ENCODE results near the gene NTM.
"Not testable (repeated sequence)": the region's sequence is repeated elsewhere in the genome, so short reads cannot be mapped to it uniquely, and the experiment has no call there.

The NTM gene

GRCh38 chr11:131674051-131674755 is 303.8 kb downstream of the NTM start:
- TF ChIP-seq, protein P1, sequence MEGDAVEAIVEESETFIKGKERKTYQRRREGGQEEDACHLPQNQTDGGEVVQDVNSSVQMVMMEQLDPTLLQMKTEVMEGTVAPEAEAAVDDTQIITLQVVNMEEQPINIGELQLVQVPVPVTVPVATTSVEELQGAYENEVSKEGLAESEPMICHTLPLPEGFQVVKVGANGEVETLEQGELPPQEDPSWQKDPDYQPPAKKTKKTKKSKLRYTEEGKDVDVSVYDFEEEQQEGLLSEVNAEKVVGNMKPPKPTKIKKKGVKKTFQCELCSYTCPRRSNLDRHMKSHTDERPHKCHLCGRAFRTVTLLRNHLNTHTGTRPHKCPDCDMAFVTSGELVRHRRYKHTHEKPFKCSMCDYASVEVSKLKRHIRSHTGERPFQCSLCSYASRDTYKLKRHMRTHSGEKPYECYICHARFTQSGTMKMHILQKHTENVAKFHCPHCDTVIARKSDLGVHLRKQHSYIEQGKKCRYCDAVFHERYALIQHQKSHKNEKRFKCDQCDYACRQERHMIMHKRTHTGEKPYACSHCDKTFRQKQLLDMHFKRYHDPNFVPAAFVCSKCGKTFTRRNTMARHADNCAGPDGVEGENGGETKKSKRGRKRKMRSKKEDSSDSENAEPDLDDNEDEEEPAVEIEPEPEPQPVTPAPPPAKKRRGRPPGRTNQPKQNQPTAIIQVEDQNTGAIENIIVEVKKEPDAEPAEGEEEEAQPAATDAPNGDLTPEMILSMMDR (conservative IDR thresholded peaks at IDR 0.05; ENCODE audit: low read length): peak; percentile 99
- peak; percentile 88 for DNase-seq (ENCODE audit: low read depth)
- no peak overlapping the region for H3K4me3 ChIP-seq (ENCODE audit: low read length)

DNA sequence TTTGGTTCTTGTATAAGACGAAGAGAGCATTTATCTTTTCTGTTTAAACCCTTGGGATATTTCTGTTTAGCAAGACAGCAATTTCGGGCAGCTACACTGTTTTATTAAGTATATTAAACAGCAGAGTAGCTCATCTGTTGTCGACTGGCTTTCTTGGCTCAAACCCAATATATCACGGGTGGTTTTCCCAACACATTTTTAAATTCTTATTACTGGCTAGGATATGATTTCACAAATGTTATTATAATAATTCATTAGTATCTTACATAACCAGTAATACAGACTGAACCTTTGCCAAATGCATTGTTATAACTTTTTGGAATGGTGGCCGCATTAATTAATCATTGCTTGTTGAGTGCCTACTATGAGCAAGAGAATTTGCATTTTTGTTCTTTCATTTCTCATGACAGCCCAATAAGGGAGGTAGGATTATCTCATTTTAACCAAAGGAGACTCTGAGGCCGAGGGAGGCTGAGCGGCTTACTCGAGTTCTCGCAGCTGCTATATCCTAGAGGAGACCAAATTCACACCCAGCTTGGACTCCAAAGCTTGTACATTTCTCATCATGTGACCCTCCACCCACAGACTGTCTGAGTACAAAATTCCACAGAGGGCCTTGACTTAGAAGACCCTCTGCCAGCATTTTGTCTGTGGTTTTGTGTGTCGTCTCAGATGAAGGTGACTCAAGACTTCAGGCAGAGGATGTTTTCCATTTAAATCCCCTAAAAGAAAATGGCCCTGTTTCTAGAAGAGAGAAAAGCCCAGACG is 304.9 kb downstream of the NTM start:
- TF ChIP-seq, protein P1 (conservative IDR thresholded peaks at IDR 0.05; ENCODE audit: low read length): no peak
- no peak overlapping the region for H3K4me3 ChIP-seq (ENCODE audit: low read length)
- peak; percentile 54 for DNase-seq (ENCODE audit: low read depth)

DNA sequence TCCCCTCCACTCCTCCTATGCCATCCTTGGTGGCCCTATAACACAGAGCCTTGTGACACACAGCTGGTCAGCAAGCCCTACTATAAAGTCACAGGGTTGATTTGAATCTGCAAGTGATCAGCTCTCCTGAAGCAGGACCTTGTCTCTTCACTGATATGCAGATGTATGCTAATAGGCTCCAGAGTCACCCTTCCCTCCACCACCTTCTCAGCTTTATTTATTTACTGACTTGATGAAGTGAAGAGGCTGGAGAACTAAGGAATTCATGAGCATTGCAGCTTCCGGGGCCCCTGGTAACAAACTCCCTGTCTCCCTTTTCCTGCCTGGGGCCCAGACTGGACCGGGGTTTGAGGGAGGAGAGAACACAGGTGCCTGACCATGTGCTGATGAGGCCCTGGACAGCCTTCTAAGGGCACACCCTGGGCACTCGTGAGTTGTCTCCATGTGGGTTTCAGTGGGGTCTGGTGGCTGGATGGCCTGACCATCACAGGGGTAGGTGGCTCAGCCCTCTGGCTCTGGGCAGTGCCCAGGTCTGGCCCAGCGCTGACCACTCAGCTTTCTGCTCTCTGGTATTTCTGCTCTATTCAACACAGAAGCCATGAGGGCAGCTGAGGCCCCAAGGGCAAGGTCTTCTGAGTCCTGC is 307.5 kb downstream of the NTM start:
- TF ChIP-seq, protein P1 (conservative IDR thresholded peaks at IDR 0.05; ENCODE audit: low read length): no peak
- H3K4me3 ChIP-seq (ENCODE audit: low read length): no peak overlapping the region
- no peak for DNase-seq (ENCODE audit: low read depth)

- no peak overlapping the region for H3K4me3 ChIP-seq (ENCODE audit: low read length)
- TF ChIP-seq, protein P1 (conservative IDR thresholded peaks at IDR 0.05; ENCODE audit: low read length): no peak
- no peak for DNase-seq (ENCODE audit: low read depth)
Measured at GRCh38 chr11:131678658-131679340, 308.4 kb downstream of the NTM start.

DNA sequence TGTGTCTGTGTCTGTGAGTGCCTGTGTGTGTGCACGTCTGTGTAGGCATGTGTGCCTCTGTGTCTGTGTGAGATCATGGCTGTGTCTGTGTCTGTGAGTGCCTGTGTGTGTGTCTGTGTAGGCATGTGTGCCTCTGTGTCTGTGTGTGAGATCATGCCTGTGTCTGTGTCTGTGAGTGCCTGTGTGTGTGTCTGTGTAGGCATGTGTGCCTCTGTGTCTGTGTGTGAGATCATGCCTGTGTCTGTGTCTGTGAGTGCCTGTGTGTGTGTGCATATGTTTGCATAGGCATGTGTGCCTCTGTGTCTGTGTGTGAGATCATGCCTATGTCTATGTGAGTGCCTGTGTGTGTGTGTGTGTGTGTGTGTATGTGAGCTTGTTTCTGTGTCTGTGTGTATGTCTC is 310.0 kb downstream of the NTM start:
- not testable (repeated sequence) for DNase-seq (ENCODE audit: low read depth); H3K4me3 ChIP-seq (ENCODE audit: low read length)

- TF ChIP-seq, protein P1 (conservative IDR thresholded peaks at IDR 0.05; ENCODE audit: low read length): no peak
- H3K4me3 ChIP-seq (ENCODE audit: low read length): no peak overlapping the region
- DNase-seq (ENCODE audit: low read depth): no peak
Measured at GRCh38 chr11:131681920-131682319, 311.5 kb downstream of the NTM start.

DNA sequence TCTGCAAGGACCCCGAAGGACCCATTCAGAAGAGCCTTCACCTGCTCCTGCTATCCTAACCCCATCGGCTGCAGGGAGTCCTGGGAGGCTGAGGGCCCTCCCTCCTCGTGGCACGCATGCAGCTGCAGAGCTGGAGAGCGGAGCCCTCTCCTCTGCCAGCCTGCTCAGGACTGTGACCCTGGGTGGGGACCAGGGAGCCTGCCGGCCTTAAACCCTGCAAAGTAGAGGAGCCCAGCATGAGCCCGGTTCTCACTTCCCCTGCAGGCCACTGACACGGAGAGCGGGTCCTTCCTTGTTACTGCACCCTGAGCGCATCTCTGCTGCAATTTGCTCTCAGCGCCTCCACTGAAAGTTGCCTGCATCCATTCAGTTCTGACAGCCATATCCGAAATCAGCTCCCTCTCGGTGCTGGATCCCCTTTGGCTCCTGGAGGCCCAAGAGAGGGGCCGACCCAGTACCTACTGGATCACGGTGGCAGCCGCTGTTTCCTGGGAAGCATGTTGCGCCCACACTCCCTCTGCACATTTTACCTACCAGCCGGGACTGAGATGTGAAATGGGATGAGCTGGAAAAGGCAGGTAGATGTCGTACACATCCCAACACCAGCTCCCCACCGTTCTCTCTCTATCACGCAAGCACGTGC is 312.1 kb downstream of the NTM start:
- TF ChIP-seq, protein P1 (conservative IDR thresholded peaks at IDR 0.05; ENCODE audit: low read length): no peak
- no peak for DNase-seq (ENCODE audit: low read depth)
- H3K4me3 ChIP-seq (ENCODE audit: low read length): no peak overlapping the region
